Measurements from ENCODE around the gene REG4. TPM values are rescaled to one million over a fixed set of nuclear protein-coding genes. Genes with fewer than 3 reads are reported as not detected.
"Not testable (repeated sequence)": the region's sequence is repeated elsewhere in the genome, so short reads cannot be mapped to it uniquely, and the experiment has no call there.

The REG4 gene
- total and polyA plus RNA-seq, 2 donors (not counting 1 experiment from before 2014, with no cell fraction given) = not detected

DNA sequence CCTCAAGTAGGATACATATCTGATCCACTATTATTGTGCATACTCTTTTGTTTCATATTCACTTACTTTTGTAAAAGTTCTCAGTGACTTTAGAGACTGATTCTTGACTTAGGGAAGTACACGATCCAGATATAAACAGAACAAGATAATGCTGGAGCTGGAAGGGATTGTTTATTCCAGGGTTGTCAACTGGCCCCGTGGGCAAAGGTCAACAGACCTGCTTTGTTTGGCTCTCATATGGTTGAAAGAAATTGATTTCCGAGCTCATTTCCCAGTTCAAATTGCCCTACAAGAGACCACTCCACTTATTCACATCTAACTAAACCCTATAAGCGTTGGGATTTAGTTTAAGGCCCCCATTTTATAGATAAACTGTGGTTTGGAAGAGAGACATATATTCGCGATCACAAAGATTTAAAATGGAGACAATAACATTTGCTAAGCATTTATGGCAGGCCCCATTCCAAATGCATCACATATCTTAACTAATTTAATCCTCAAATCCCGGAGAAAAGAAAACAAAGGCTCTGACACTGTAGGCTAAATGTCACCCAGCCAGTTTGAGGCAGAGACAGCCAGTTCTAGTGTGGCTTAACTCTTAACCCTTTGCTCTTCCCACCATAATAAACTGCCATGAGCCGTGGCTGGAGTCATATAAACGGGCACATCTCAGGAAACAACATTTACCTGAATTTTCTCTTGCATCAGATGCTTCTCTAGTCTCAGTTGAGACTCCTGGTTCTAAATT lies 20.6 kb downstream of the REG4 start:
- H3K9me3 Mint-ChIP-seq (ENCODE audit: insufficient read depth) = no peaks in the 10 kb centered on the region
- no peak overlapping the region for H3K27ac Mint-ChIP-seq
- CTCF ChIA-PET = no interaction called here
- Histone ChIP-seq H3K9me3 (ENCODE audit: control extremely low read depth in 1 of 3, control insufficient read depth in 2 of 3, insufficient read depth in 1 of 3, low read length in 2 of 3) (no peaks in the 10 kb centered on the region), H3K27ac (ENCODE audit: low read length in 2 of 2) (no peak overlapping the region), H2AFZ (ENCODE audit: insufficient read depth, low read depth, low read length, poor library complexity, severe bottlenecking) (no peak overlapping the region), H4K20me1 (ENCODE audit: control insufficient read depth, insufficient read depth, low read length, poor library complexity, severe bottlenecking) (no peaks in the 10 kb centered on the region), H3K36me3 (replicated peaks in 1 of 2; ENCODE audit: control extremely low read depth in 1 of 2, control insufficient read depth in 1 of 2, extremely low read depth in 1 of 2, insufficient read depth in 2 of 2, low read length in 1 of 2) (no peaks in the 10 kb centered on the region), H3K4me2 (replicated peaks; ENCODE audit: low read depth, low read length, poor library complexity, severe bottlenecking) (no peak overlapping the region), H3K4me1 (ENCODE audit: control insufficient read depth in 2 of 2, insufficient read depth in 2 of 2, low read length in 2 of 2) (no peaks in the 10 kb centered on the region), H3K9ac (ENCODE audit: low read length) (no peak overlapping the region), H3K79me2 (ENCODE audit: control insufficient read depth, insufficient read depth, low read length) (no peaks in the 10 kb centered on the region), H3K27me3 (replicated peaks in 1 of 4; ENCODE audit: control extremely low read depth in 1 of 4, control insufficient read depth in 3 of 4, insufficient read depth in 4 of 4, low read length in 3 of 4) (peaks cover 0 to 2% (median 0%) of the 10 kb centered on the region in 4 experiments), H3K4me3 (ENCODE audit: control extremely low read depth in 1 of 5, extremely low read depth in 1 of 5, insufficient read depth in 1 of 5, low read depth in 2 of 5, low read length in 4 of 5) (no peak overlapping the region)
- TF ChIP-seq, protein P1, sequence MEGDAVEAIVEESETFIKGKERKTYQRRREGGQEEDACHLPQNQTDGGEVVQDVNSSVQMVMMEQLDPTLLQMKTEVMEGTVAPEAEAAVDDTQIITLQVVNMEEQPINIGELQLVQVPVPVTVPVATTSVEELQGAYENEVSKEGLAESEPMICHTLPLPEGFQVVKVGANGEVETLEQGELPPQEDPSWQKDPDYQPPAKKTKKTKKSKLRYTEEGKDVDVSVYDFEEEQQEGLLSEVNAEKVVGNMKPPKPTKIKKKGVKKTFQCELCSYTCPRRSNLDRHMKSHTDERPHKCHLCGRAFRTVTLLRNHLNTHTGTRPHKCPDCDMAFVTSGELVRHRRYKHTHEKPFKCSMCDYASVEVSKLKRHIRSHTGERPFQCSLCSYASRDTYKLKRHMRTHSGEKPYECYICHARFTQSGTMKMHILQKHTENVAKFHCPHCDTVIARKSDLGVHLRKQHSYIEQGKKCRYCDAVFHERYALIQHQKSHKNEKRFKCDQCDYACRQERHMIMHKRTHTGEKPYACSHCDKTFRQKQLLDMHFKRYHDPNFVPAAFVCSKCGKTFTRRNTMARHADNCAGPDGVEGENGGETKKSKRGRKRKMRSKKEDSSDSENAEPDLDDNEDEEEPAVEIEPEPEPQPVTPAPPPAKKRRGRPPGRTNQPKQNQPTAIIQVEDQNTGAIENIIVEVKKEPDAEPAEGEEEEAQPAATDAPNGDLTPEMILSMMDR (IDR thresholded peaks at IDR 0.05) = no peak
- TF ChIP-seq EZH2 (IDR thresholded peaks at IDR 0.05; ENCODE audit: borderline replicate concordance, insufficient read depth, low read depth, low read length, poor library complexity, severe bottlenecking) = no peak
- peaks cover 18% of the 10 kb centered on the region for H3K27me3 Mint-ChIP-seq
- ATAC-seq (ENCODE audit: low read depth) (no peak), DNase-seq (no peak)
- intact Hi-C loops (cut with micrococcal nuclease) = no loop called here
- H3K4me3 Mint-ChIP-seq = no peak overlapping the region
- WGBS (ENCODE audit: insufficient coverage) = 100% methylated on average over 3 of the region's 9 CpGs
- no peaks in the 10 kb centered on the region for H3K4me1 Mint-ChIP-seq
- POLR2A ChIA-PET = no interaction called here

DNA sequence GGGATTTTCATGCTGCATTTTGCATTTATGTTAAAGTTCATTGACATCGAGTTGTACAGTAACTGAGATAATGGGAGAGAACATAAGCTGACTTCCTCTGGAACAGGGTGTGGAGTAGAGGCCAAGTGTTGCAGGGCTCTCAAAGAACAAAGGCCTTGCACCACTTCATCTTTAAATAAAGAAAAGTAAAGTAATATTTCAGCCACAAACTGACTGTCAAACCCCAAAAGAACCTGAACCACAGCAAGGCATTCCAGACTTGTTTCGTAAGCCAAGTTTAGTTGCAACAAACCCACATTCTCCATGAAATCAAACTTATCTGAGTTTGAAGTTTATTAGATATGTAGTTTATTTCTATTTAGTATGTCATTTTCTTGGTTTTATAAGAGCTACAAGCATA lies 23.5 kb downstream of the REG4 start:
- DNase-seq (no peak), ATAC-seq (ENCODE audit: low read depth) (no peak)
- Histone ChIP-seq H3K4me3 (ENCODE audit: control extremely low read depth in 1 of 5, extremely low read depth in 1 of 5, insufficient read depth in 1 of 5, low read depth in 2 of 5, low read length in 4 of 5) (no peak overlapping the region), H3K36me3 (replicated peaks in 1 of 2; ENCODE audit: control extremely low read depth in 1 of 2, control insufficient read depth in 1 of 2, extremely low read depth in 1 of 2, insufficient read depth in 2 of 2, low read length in 1 of 2) (no peaks in the 10 kb centered on the region), H2AFZ (ENCODE audit: insufficient read depth, low read depth, low read length, poor library complexity, severe bottlenecking) (no peak overlapping the region), H3K9me3 (ENCODE audit: control extremely low read depth in 1 of 3, control insufficient read depth in 2 of 3, insufficient read depth in 1 of 3, low read length in 2 of 3) (no peaks in the 10 kb centered on the region), H3K27ac (ENCODE audit: low read length in 2 of 2) (no peak overlapping the region), H3K4me2 (replicated peaks; ENCODE audit: low read depth, low read length, poor library complexity, severe bottlenecking) (no peak overlapping the region), H3K27me3 (replicated peaks in 1 of 4; ENCODE audit: control extremely low read depth in 1 of 4, control insufficient read depth in 3 of 4, insufficient read depth in 4 of 4, low read length in 3 of 4) (peaks cover 0 to 2% (median 0%) of the 10 kb centered on the region in 4 experiments), H3K4me1 (ENCODE audit: control insufficient read depth in 2 of 2, insufficient read depth in 2 of 2, low read length in 2 of 2) (no peaks in the 10 kb centered on the region), H3K9ac (ENCODE audit: low read length) (no peak overlapping the region), H3K79me2 (ENCODE audit: control insufficient read depth, insufficient read depth, low read length) (no peaks in the 10 kb centered on the region), H4K20me1 (ENCODE audit: control insufficient read depth, insufficient read depth, low read length, poor library complexity, severe bottlenecking) (no peaks in the 10 kb centered on the region)
- intact Hi-C loops (cut with micrococcal nuclease) = no loop called here
- no peak for TF ChIP-seq EZH2 (IDR thresholded peaks at IDR 0.05; ENCODE audit: borderline replicate concordance, insufficient read depth, low read depth, low read length, poor library complexity, severe bottlenecking)
- TF ChIP-seq, protein P1 (IDR thresholded peaks at IDR 0.05) = no peak
- Mint-ChIP-seq H3K4me3 (no peak overlapping the region), H3K27ac (no peak overlapping the region), H3K4me1 (no peaks in the 10 kb centered on the region), H3K9me3 (ENCODE audit: insufficient read depth) (no peaks in the 10 kb centered on the region), H3K27me3 (peaks cover 24% of the 10 kb centered on the region)
- WGBS (ENCODE audit: insufficient coverage) = no CpG with 5 or more reads among the region's 2 CpGs
- ChIA-PET CTCF (interaction anchor here (1.3 kb wide), 1 partner anchor 24 kb away, joined by 4 read pairs; the partner anchor contains the start of gene REG4), POLR2A (no interaction called here)

DNA sequence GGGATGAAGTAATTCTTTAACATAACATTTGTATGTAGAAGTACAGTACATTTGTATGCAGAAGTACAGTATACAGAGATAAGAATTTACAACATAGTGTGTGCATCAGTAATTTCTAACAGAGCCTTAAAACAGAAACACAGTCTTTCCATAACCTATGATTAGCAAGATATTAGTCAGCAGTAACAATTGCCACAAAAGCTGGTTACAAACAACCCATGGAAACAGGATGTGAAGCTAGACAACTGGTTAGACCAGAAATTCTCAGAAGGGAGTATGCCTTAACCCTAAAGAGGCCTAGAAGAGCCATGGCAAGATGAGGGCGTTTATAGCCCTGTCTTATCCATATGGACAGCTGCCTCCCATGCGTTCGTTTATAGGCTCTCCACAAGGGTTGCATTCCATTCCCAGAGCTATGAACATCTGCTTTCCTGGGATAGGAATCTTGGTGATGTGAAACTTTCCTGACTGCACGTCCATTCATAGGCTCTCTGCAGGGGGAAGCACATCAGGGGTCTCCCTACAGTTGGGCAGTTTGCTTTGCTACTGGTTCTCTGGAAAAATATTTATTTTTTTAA lies 24.7 kb downstream of the REG4 start:
- no CpG with 5 or more reads among the region's 4 CpGs for WGBS (ENCODE audit: insufficient coverage)
- H2AFZ ChIP-seq (ENCODE audit: insufficient read depth, low read depth, low read length, poor library complexity, severe bottlenecking); H3K36me3 ChIP-seq (replicated peaks in 1 of 2; ENCODE audit: control extremely low read depth in 1 of 2, control insufficient read depth in 1 of 2, extremely low read depth in 1 of 2, insufficient read depth in 2 of 2, low read length in 1 of 2); CTCF ChIA-PET; H3K27ac ChIP-seq (ENCODE audit: low read length in 2 of 2); H3K4me1 ChIP-seq (ENCODE audit: control insufficient read depth in 2 of 2, insufficient read depth in 2 of 2, low read length in 2 of 2); H3K4me3 ChIP-seq (ENCODE audit: control extremely low read depth in 1 of 5, extremely low read depth in 1 of 5, insufficient read depth in 1 of 5, low read depth in 2 of 5, low read length in 4 of 5); H3K4me3 Mint-ChIP-seq; H3K27me3 ChIP-seq (replicated peaks in 1 of 4; ENCODE audit: control extremely low read depth in 1 of 4, control insufficient read depth in 3 of 4, insufficient read depth in 4 of 4, low read length in 3 of 4); H4K20me1 ChIP-seq (ENCODE audit: control insufficient read depth, insufficient read depth, low read length, poor library complexity, severe bottlenecking); H3K4me1 Mint-ChIP-seq; ATAC-seq (ENCODE audit: low read depth); POLR2A ChIA-PET; H3K4me2 ChIP-seq (replicated peaks; ENCODE audit: low read depth, low read length, poor library complexity, severe bottlenecking); intact Hi-C loops (cut with micrococcal nuclease); DNase-seq; H3K9me3 Mint-ChIP-seq (ENCODE audit: insufficient read depth); H3K27ac Mint-ChIP-seq; H3K9me3 ChIP-seq (ENCODE audit: control extremely low read depth in 1 of 3, control insufficient read depth in 2 of 3, insufficient read depth in 1 of 3, low read length in 2 of 3); H3K9ac ChIP-seq (ENCODE audit: low read length); H3K79me2 ChIP-seq (ENCODE audit: control insufficient read depth, insufficient read depth, low read length): not testable (repeated sequence)
- peaks cover 28% of the 10 kb centered on the region for H3K27me3 Mint-ChIP-seq

Data from B cell (primary cell).